Colonic mucosa (tissue), 4 donors: ENCODE data around the gene CENPH. TPM values are rescaled to one million over a fixed set of nuclear protein-coding genes. Genes with fewer than 3 reads are reported as not detected.
A peak's percentile ranks its signal among the peaks of the same experiment; 100 is the strongest.

ENCODE experiments used
- DNase-seq: peaks from one replicate; pipeline ENCODE4 v3.0.0-alpha.2; 2020
- H3K27ac ChIP-seq: fragments of 200-600 bp; one replicate; pipeline ENCODE4 v1.8.0; 2021
- H3K27me3 ChIP-seq: fragments of 200-600 bp; one replicate; pipeline ENCODE4 v1.8.0; 2021
- H3K36me3 ChIP-seq: fragments of 200-600 bp; one replicate; pipeline ENCODE4 v1.8.0; 2021
- H3K4me1 ChIP-seq: fragments of 200-600 bp; one replicate; pipeline ENCODE4 v1.8.0; 2021; ENCODE audit warnings: mild to moderate bottlenecking
- H3K4me3 ChIP-seq: fragments of 200-600 bp; one replicate; pipeline ENCODE4 v1.8.0; 2021
- H3K9ac ChIP-seq, 2 donors: one replicate each; pipeline ENCODE4 v1.7.0; 2013; ENCODE audit warnings: control low read depth in 2 of 2, low read depth in 2 of 2, low read length in 2 of 2
- H3K9me3 ChIP-seq: fragments of 200-600 bp; one replicate; pipeline ENCODE4 v1.8.0; 2021
- CTCF ChIP-seq: fragments of 200-600 bp; IDR thresholded peaks from one replicate; pipeline ENCODE4 v1.8.0; 2022; ENCODE audit warnings: antibody characterized with exemption, mild to moderate bottlenecking
- intact Hi-C: fragments of 100-400 bp; cut with DNase I; formaldehyde crosslinking; loops from one replicate; pipeline ENCODE4 v1.14.1; 2022
- total RNA-seq, 2 donors: library from RNA; stranded (reverse); fragmentation: NEBNext Ultra II Directional in 1 of 2; extraction: Animal tissue kit (Norgen Biotek cat#: 25700) in 1 of 2; gene quantifications; one replicate each; pipeline ENCODE4 v1.2.1, GENCODE V29; 2021
- donor health status: healthy.
- donor health status: DM: no; HTN: no; CAD: no.
- donor health status: DM: no; HTN: no; CAD: no.

Gene CENPH
- total RNA-seq, 2 donors from 2014 or later = 5.9 to 13.9 TPM

- Histone ChIP-seq H3K36me3 (no peaks in the 10 kb centered on the region), H3K27ac (no peak overlapping the region), H3K4me1 (no peaks in the 10 kb centered on the region), H3K27me3 (no peaks in the 10 kb centered on the region), H3K9me3 (no peaks in the 10 kb centered on the region), H3K9ac (no peak overlapping the region), H3K4me3 (no peak overlapping the region)
- intact Hi-C loops = loop anchor here (10.0 kb wide), 1 partner anchor 46 kb away; the partner anchor contains the start of gene CCNB1
- no peak for TF ChIP-seq CTCF
- no peak for DNase-seq
Observed at GRCh38 chr5:69211200-69211599, 21.8 kb downstream of the CENPH start.

- Histone ChIP-seq H3K27me3 (no peaks in the 10 kb centered on the region), H3K36me3 (no peaks in the 10 kb centered on the region), H3K4me1 (no peaks in the 10 kb centered on the region), H3K9ac (no peak overlapping the region), H3K9me3 (no peaks in the 10 kb centered on the region), H3K4me3 (no peak overlapping the region), H3K27ac (no peak overlapping the region)
- intact Hi-C loops = loop anchor here (10.0 kb wide), 1 partner anchor 47 kb away; the partner anchor contains the start of gene CCNB1
- TF ChIP-seq CTCF = no peak
- DNase-seq = no peak
Observed at GRCh38 chr5:69212022-69212421, 22.6 kb downstream of the CENPH start.

GRCh38 chr5:69213513-69214215, 24.3 kb downstream of the CENPH start:
- no peaks in the 10 kb centered on the region for H3K36me3 ChIP-seq
- H3K27me3 ChIP-seq = no peaks in the 10 kb centered on the region
- no peak for DNase-seq
- intact Hi-C loops = loop anchor here (10.0 kb wide), 1 partner anchor 49 kb away; the partner anchor contains the start of gene CCNB1
- H3K9me3 ChIP-seq = no peaks in the 10 kb centered on the region
- peaks cover 1% of the 10 kb centered on the region for H3K4me1 ChIP-seq
- no peak for TF ChIP-seq CTCF
- H3K9ac ChIP-seq = no peak overlapping the region
- no peak overlapping the region for H3K4me3 ChIP-seq
- no peak overlapping the region for H3K27ac ChIP-seq

GRCh38 chr5:69217151-69217511, 27.7 kb downstream of the CENPH start:
- Histone ChIP-seq H3K27me3 (no peaks in the 10 kb centered on the region), H3K4me1 (peaks cover 8% of the 10 kb centered on the region), H3K9me3 (no peaks in the 10 kb centered on the region), H3K9ac (peak overlapping the region in 1 of 2 donors; percentile 21), H3K36me3 (no peaks in the 10 kb centered on the region), H3K4me3 (peak overlapping the region; percentile 72), H3K27ac (peak overlapping the region; percentile 19)
- intact Hi-C loops = loop anchor here (10.0 kb wide), 1 partner anchor 52 kb away; the partner anchor contains the start of gene CCNB1
- TF ChIP-seq CTCF = no peak
- DNase-seq = no peak

GRCh38 chr5:69217548-69218526, 28.5 kb downstream of the CENPH start:
- intact Hi-C loops = loop anchor here (10.0 kb wide), 1 partner anchor 53 kb away; the partner anchor contains the start of gene CCNB1
- H3K27ac ChIP-seq = peak overlapping the region; percentile 93
- no peaks in the 10 kb centered on the region for H3K27me3 ChIP-seq
- no peaks in the 10 kb centered on the region for H3K36me3 ChIP-seq
- peak overlapping the region; percentile 72 for H3K4me3 ChIP-seq
- H3K4me1 ChIP-seq = peaks cover 8% of the 10 kb centered on the region
- no peak for TF ChIP-seq CTCF
- peak; percentile 99 for DNase-seq
- H3K9me3 ChIP-seq = no peaks in the 10 kb centered on the region
- H3K9ac ChIP-seq = peak overlapping the region; percentile 89 to 94
